Stimulated activated naive CD4-positive, alpha-beta T cell (primary cell): Measurements from ENCODE around the gene LGR5.

ENCODE experiments used
- DNase-seq, 6 experiments: peaks; one replicate each; lab custom pipeline; 2025; lab: John Stamatoyannopoulos, UW

The LGR5 gene

GRCh38 chr12:71599210-71599609, 159.6 kb downstream of the LGR5 start:
- no peak for DNase-seq

GRCh38 chr12:71601546-71601945, 161.9 kb downstream of the LGR5 start:
- DNase-seq, result no peak

- no peak for DNase-seq
Observed at GRCh38 chr12:71602761-71603577, 163.4 kb downstream of the LGR5 start.

- DNase-seq, result no peak
Observed at GRCh38 chr12:71605039-71605438, 165.4 kb downstream of the LGR5 start.

GRCh38 chr12:71607494-71608330, 168.1 kb downstream of the LGR5 start:
- no peak for DNase-seq

- peak in 2 of 6 experiments; percentile 42 to 62 for DNase-seq
Observed at GRCh38 chr12:71610031-71610795, 170.6 kb downstream of the LGR5 start.

- DNase-seq, result no peak
Observed at GRCh38 chr12:71621938-71622337, 182.3 kb downstream of the LGR5 start.

- no peak for DNase-seq
Observed at GRCh38 chr12:71625476-71625875, 185.9 kb downstream of the LGR5 start.

GRCh38 chr12:71626098-71626497, 186.5 kb downstream of the LGR5 start:
- no peak for DNase-seq

GRCh38 chr12:71626768-71627167, 187.2 kb downstream of the LGR5 start:
- DNase-seq, result no peak

- DNase-seq, result no peak
Observed at GRCh38 chr12:71627438-71628002, 187.9 kb downstream of the LGR5 start.
